IPS-18c (cell line): Measurements from ENCODE around the gene SLC1A3.

Experiments
- H3K4me3 ChIP-seq: 2 replicates; pipeline ENCODE4 v1.7.0; 2013; ENCODE audit warnings: low read depth, mild to moderate bottlenecking, low read length, moderate library complexity; ENCODE audit not compliant: insufficient read depth
- H3K9me3 ChIP-seq: one replicate; pipeline ENCODE4 v1.6.1; 2013; ENCODE audit warnings: mild to moderate bottlenecking, low read length, moderate library complexity; ENCODE audit not compliant: control insufficient read depth, insufficient read depth

The SLC1A3 gene

GRCh38 chr5:36614657-36615308 is 8.4 kb downstream of the SLC1A3 start:
- peaks cover 2% of the 10 kb centered on the region for H3K9me3 ChIP-seq
- no peak overlapping the region for H3K4me3 ChIP-seq

- Histone ChIP-seq H3K4me3 (no peak overlapping the region), H3K9me3 (peaks cover 2% of the 10 kb centered on the region)
These were observed 12.7 kb downstream of the SLC1A3 start for GRCh38 chr5:36619012-36619635.

- Histone ChIP-seq H3K4me3 (no peak overlapping the region), H3K9me3 (no peaks in the 10 kb centered on the region)
These were observed 15.6 kb downstream of the SLC1A3 start for GRCh38 chr5:36621985-36622384.

- Histone ChIP-seq H3K9me3 (no peaks in the 10 kb centered on the region), H3K4me3 (no peak overlapping the region)
These were observed 17.4 kb downstream of the SLC1A3 start for GRCh38 chr5:36623832-36624231.

GRCh38 chr5:36624277-36624676 is 17.9 kb downstream of the SLC1A3 start:
- Histone ChIP-seq H3K9me3 (no peaks in the 10 kb centered on the region), H3K4me3 (no peak overlapping the region)

- no peaks in the 10 kb centered on the region for H3K9me3 ChIP-seq
- no peak overlapping the region for H3K4me3 ChIP-seq
These were observed 22.3 kb downstream of the SLC1A3 start for GRCh38 chr5:36628695-36629094.

- H3K4me3 ChIP-seq, result no peak overlapping the region
- H3K9me3 ChIP-seq, result no peaks in the 10 kb centered on the region
These were observed 23.3 kb downstream of the SLC1A3 start for GRCh38 chr5:36629729-36630128.

- H3K4me3 ChIP-seq, result no peak overlapping the region
- no peaks in the 10 kb centered on the region for H3K9me3 ChIP-seq
These were observed 24.1 kb downstream of the SLC1A3 start for GRCh38 chr5:36630201-36631145.

- Histone ChIP-seq H3K9me3 (no peaks in the 10 kb centered on the region), H3K4me3 (no peak overlapping the region)
These were observed 24.7 kb downstream of the SLC1A3 start for GRCh38 chr5:36631154-36631553.

GRCh38 chr5:36631620-36632362 is 25.4 kb downstream of the SLC1A3 start:
- H3K9me3 ChIP-seq, result no peaks in the 10 kb centered on the region
- no peak overlapping the region for H3K4me3 ChIP-seq

- no peaks in the 10 kb centered on the region for H3K9me3 ChIP-seq
- H3K4me3 ChIP-seq, result no peak overlapping the region
These were observed 25.9 kb downstream of the SLC1A3 start for GRCh38 chr5:36632363-36632664.

GRCh38 chr5:36635721-36636390 is 29.4 kb downstream of the SLC1A3 start:
- H3K4me3 ChIP-seq, result no peak overlapping the region
- no peaks in the 10 kb centered on the region for H3K9me3 ChIP-seq

- H3K4me3 ChIP-seq, result no peak overlapping the region
These were observed 30.7 kb downstream of the SLC1A3 start for GRCh38 chr5:36637101-36637500.

GRCh38 chr5:36637516-36637915 is 31.1 kb downstream of the SLC1A3 start:
- Histone ChIP-seq H3K9me3 (no peaks in the 10 kb centered on the region), H3K4me3 (no peak overlapping the region)

More at GRCh38 chr5:36637101-36637500, 30.7 kb downstream of the SLC1A3 start:
- no peaks in the 10 kb centered on the region for H3K9me3 ChIP-seq

GRCh38 chr5:36638056-36638455 is 31.6 kb downstream of the SLC1A3 start:
- H3K4me3 ChIP-seq, result no peak overlapping the region
- no peaks in the 10 kb centered on the region for H3K9me3 ChIP-seq

- H3K4me3 ChIP-seq, result no peak overlapping the region
- H3K9me3 ChIP-seq, result no peaks in the 10 kb centered on the region
These were observed 34.5 kb downstream of the SLC1A3 start for GRCh38 chr5:36640949-36641348.

- no peaks in the 10 kb centered on the region for H3K9me3 ChIP-seq
These were observed 35.0 kb downstream of the SLC1A3 start for GRCh38 chr5:36641431-36641830.

More at GRCh38 chr5:36641431-36641830, 35.0 kb downstream of the SLC1A3 start:
- H3K4me3 ChIP-seq, result no peak overlapping the region
